H1 (cell line): ENCODE data around the gene USP54. TPM values are rescaled to one million over a fixed set of nuclear protein-coding genes. Genes with fewer than 3 reads are reported as not detected.

ENCODE experiments used
- ATF3 ChIP-seq: IDR thresholded peaks from 2 replicates; pipeline ENCODE4 v1.6.1; 2011; ENCODE audit warnings: low read depth, mild to moderate bottlenecking, low read length; ENCODE audit not compliant: insufficient read depth
- BRCA1 ChIP-seq: IDR thresholded peaks from 2 replicates; pipeline ENCODE4 v1.6.1; 2012; ENCODE audit warnings: low read depth, low read length, improper control_type of control experiment
- CREB1 ChIP-seq: IDR thresholded peaks from 2 replicates; pipeline ENCODE4 v1.6.1; 2012; ENCODE audit warnings: inconsistent platforms
- CTBP2 ChIP-seq: IDR thresholded peaks from 2 replicates; pipeline ENCODE4 v1.7.0; 2011; ENCODE audit warnings: borderline replicate concordance, mild to moderate bottlenecking, moderate library complexity, mixed read lengths, low read length; ENCODE audit not compliant: insufficient read depth, insufficient read length
- GABPA ChIP-seq: IDR thresholded peaks from 2 replicates; pipeline ENCODE4 v1.6.1; 2011; ENCODE audit warnings: mild to moderate bottlenecking, low read length, moderate library complexity, borderline replicate concordance; ENCODE audit not compliant: insufficient read depth
- KDM4A ChIP-seq: IDR thresholded peaks from one replicate; pipeline ENCODE4 v1.7.1; 2012; ENCODE audit warnings: low read depth, mild to moderate bottlenecking, moderate library complexity, low read length, inconsistent platforms; ENCODE audit not compliant: severe bottlenecking
- KDM5A ChIP-seq: fragments of 200-600 bp; IDR thresholded peaks from 2 replicates; pipeline ENCODE4 v1.7.1; 2012; ENCODE audit warnings: mild to moderate bottlenecking, low read length, inconsistent platforms, mixed read lengths
- MAFK ChIP-seq: IDR thresholded peaks from 2 replicates; pipeline ENCODE4 v1.6.1; 2012; ENCODE audit warnings: low read depth, mild to moderate bottlenecking, improper control_type of control experiment, low read length
- NANOG ChIP-seq: IDR thresholded peaks from 2 replicates; pipeline ENCODE4 v1.6.1; 2011; ENCODE audit warnings: low read length, low read depth, mild to moderate bottlenecking, inconsistent platforms; ENCODE audit not compliant: insufficient read depth, poor library complexity, severe bottlenecking
- NRF1 ChIP-seq: IDR thresholded peaks from 2 replicates; pipeline ENCODE4 v1.6.1; 2011; ENCODE audit warnings: mild to moderate bottlenecking, low read depth, low read length, improper control_type of control experiment
- POU5F1 ChIP-seq: IDR thresholded peaks from 2 replicates; pipeline ENCODE4 v1.6.1; 2011; ENCODE audit warnings: low read depth, mild to moderate bottlenecking, low read length, moderate library complexity
- RAD21 ChIP-seq, 2 experiments: IDR thresholded peaks in 1 of 2; conservative IDR thresholded peaks in 1 of 2; 2 replicates each; pipeline ENCODE4 v1.6.1; 2011; ENCODE audit warnings: low read depth in 2 of 2, low read length in 2 of 2, improper control_type of control experiment in 1 of 2, inconsistent platforms in 1 of 2, mild to moderate bottlenecking in 1 of 2, moderate library complexity in 1 of 2
- RBBP5 ChIP-seq: IDR thresholded peaks from 2 replicates; pipeline ENCODE4 v1.7.1; 2012; ENCODE audit warnings: low read depth, mild to moderate bottlenecking, inconsistent platforms, low read length, moderate library complexity, borderline replicate concordance
- RNF2 ChIP-seq: fragments of 200-900, 300-1000 bp; sonication (generic); IDR thresholded peaks from 2 replicates; pipeline ENCODE4 v1.7.1; 2016; ENCODE audit warnings: borderline replicate concordance, low read depth, mild to moderate bottlenecking, antibody characterized with exemption, low read length; ENCODE audit not compliant: poor library complexity, severe bottlenecking; ENCODE audit errors: missing control alignments
- SIRT6 ChIP-seq: IDR thresholded peaks from one replicate; pipeline ENCODE4 v1.7.1; 2012; ENCODE audit warnings: low read length, inconsistent platforms
- SP4 ChIP-seq: IDR thresholded peaks from 2 replicates; pipeline ENCODE4 v1.6.1; 2012; ENCODE audit warnings: low read length, inconsistent platforms
- SRF ChIP-seq: IDR thresholded peaks from 2 replicates; pipeline ENCODE4 v1.6.1; 2011; ENCODE audit warnings: mild to moderate bottlenecking, low read depth, low read length, moderate library complexity
- SUZ12 ChIP-seq: fragments of 200-600 bp; sonication (generic); IDR thresholded peaks from 2 replicates; pipeline ENCODE4 v1.6.1; 2012; ENCODE audit warnings: mild to moderate bottlenecking, inconsistent platforms, low read length, moderate library complexity, mixed read lengths
- TAF7 ChIP-seq: optimal IDR thresholded peaks from 2 replicates; pipeline ENCODE3; 2011; ENCODE audit warnings: low read depth, mild to moderate bottlenecking, inconsistent platforms, low read length, moderate library complexity, borderline replicate concordance
- TBP ChIP-seq: IDR thresholded peaks from 2 replicates; pipeline ENCODE4 v1.6.1; 2011; ENCODE audit warnings: low read depth, low read length, improper control_type of control experiment
- USF2 ChIP-seq: IDR thresholded peaks from 2 replicates; pipeline ENCODE4 v1.6.1; 2011; ENCODE audit warnings: low read length, improper control_type of control experiment
- YY1 ChIP-seq: IDR thresholded peaks from 2 replicates; pipeline ENCODE4 v1.6.1; 2011; ENCODE audit warnings: low read depth, mild to moderate bottlenecking, low read length
- polyA plus RNA-seq, 7 experiments: library from polyadenylated mRNA; depleted of rRNA in 3 of 7; stranded (reverse) in 5 of 7; unstranded in 2 of 7; fragments of >200 nt in 5 of 7; fragments of 200-250 nt in 2 of 7; gene quantifications; 1 replicate in 5 of 7; 2 replicates in 1 of 7; 4 replicates in 1 of 7; pipeline versions ENCODE4 v1.2.1 to v1.2.3, GENCODE V29; 2011 to 2013; ENCODE audit warnings: missing spikeins in 2 of 7, mixed read lengths in 2 of 7
- total RNA-seq: library from RNA; stranded (reverse); fragmentation: NEBNext Ultra II Directional; extraction: Animal tissue kit (Norgen Biotek cat#: 25700); gene quantifications from 2 replicates; pipeline ENCODE4 v1.2.1, GENCODE V29; 2021

Gene USP54
- total and polyA plus RNA-seq, 2 of the 8 experiments (the other 6 are each of a cell fraction or from before 2014, with no cell fraction given): 46.2 to 65.6 TPM

GRCh38 chr10:73495884-73496674 lies 95.1 kb downstream of the USP54 start, which contains the start of gene PPP3CB (continued):
- TF ChIP-seq RAD21 (IDR thresholded peaks at IDR 0.05 in 1 of 2, conservative IDR thresholded peaks at IDR 0.05 in 1 of 2; ENCODE audit: low read depth in 2 of 2, low read length in 2 of 2) (no peak), GABPA (no peak), KDM5A (no peak), CREB1 (no peak), MAFK (no peak), POU5F1 (no peak), NRF1 (no peak), SIRT6 (no peak), USF2 (no peak), KDM4A (no peak), SUZ12 (no peak), SRF (no peak), ATF3 (no peak), CTBP2 (no peak), SP4 (0 out of 2 replicates have a peak, but pooled peaks have one; percentile 73), TAF7 (peak; percentile 14), YY1 (peak; percentile 92), BRCA1 (no peak), RBBP5 (peak; percentile 63; the same call in 1 of the 2 replicates), TBP (no peak; the same call in 1 of the 2 replicates), RNF2 (no peak), NANOG (no peak)
